Aorta (tissue), 5 donors: ENCODE results near the gene CTRL. TPM values are rescaled to one million over a fixed set of nuclear protein-coding genes. Genes with fewer than 3 reads are reported as not detected.

Experiments
- ATAC-seq: fragments of 200-7000 bp; cut with Tn5 transposase; one replicate; pipeline ENCODE4 v1.9.1; 2022; ENCODE audit warnings: moderate library complexity; ENCODE audit not compliant: low FRiP score
- DNase-seq, 2 donors: peaks; one replicate each; pipeline ENCODE4 v3.0.0-alpha.2; 2020
- H3K27ac ChIP-seq, 2 donors: one replicate each; pipeline ENCODE4 v1.5.1; 2013; ENCODE audit warnings: low read length in 2 of 2, mild to moderate bottlenecking in 2 of 2, moderate library complexity in 2 of 2, control low read depth in 1 of 2, inconsistent platforms in 1 of 2, low read depth in 1 of 2
- H3K27me3 ChIP-seq, 2 donors: one replicate each; pipeline ENCODE4 v1.6.1; 2013; ENCODE audit warnings: control low read depth in 1 of 2, low read length in 1 of 2, mild to moderate bottlenecking in 1 of 2, moderate library complexity in 1 of 2; ENCODE audit not compliant: insufficient read depth in 2 of 2, control insufficient read depth in 1 of 2
- H3K36me3 ChIP-seq, 2 donors: one replicate each; pipeline ENCODE4 v1.6.1; 2013; ENCODE audit warnings: control low read depth in 1 of 2, low read length in 1 of 2, mild to moderate bottlenecking in 1 of 2; ENCODE audit not compliant: insufficient read depth in 2 of 2, control insufficient read depth in 1 of 2
- H3K4me1 ChIP-seq, 2 donors: one replicate each; pipeline ENCODE4 v1.6.1; 2013; ENCODE audit warnings: low read length in 2 of 2, control low read depth in 1 of 2, mild to moderate bottlenecking in 1 of 2, moderate library complexity in 1 of 2; ENCODE audit not compliant: insufficient read depth in 2 of 2, control insufficient read depth in 1 of 2
- H3K4me3 ChIP-seq, 2 donors: one replicate each; pipeline ENCODE4 v1.5.1; 2013; ENCODE audit warnings: low read length in 2 of 2, control low read depth in 1 of 2, mild to moderate bottlenecking in 1 of 2
- H3K9me3 ChIP-seq: one replicate; pipeline ENCODE4 v1.6.1; 2013; ENCODE audit warnings: mild to moderate bottlenecking, low read length; ENCODE audit not compliant: control insufficient read depth
- WGBS, 2 donors: extraction: QIAGEN DNeasy Blood & Tissue Kit; methylation state at CpG; one replicate each; pipeline ENCODE4 v1.1.7; 2013; 5-methylcytosine and 5-hydroxymethylcytosine counted together
- intact Hi-C, 2 donors: fragments of 100-400 bp; cut with DNase I; formaldehyde crosslinking; loops; one replicate each; pipeline versions ENCODE4 v1.14.2 to v1.15.0; 2022
- polyA plus RNA-seq, 2 donors: library from polyadenylated mRNA; stranded (reverse); fragments of 200-250 nt; gene quantifications; one replicate each; pipeline ENCODE4 v1.2.3, GENCODE V29; 2013
- total RNA-seq, 2 donors: library from RNA; stranded (reverse); fragmentation: NEBNext Ultra II Directional; extraction: Animal tissue kit (Norgen Biotek cat#: 25700); gene quantifications; one replicate each; pipeline ENCODE4 v1.2.1, GENCODE V29; 2021
- donor health status: healthy with polysubstance abuse.
- donor health status: Bipolar disorder and iron deficiency.
- donor health status: DM: no; HTN: no; CAD: no.
- donor health status: DM: no; HTN: no; CAD: no.
- donor health status: DM: yes; HTN: yes; CAD: no.

CTRL gene
- total and polyA plus RNA-seq, 4 donors = 0.84 to 3.5 (median 0.90) TPM; not detected in 1

DNA sequence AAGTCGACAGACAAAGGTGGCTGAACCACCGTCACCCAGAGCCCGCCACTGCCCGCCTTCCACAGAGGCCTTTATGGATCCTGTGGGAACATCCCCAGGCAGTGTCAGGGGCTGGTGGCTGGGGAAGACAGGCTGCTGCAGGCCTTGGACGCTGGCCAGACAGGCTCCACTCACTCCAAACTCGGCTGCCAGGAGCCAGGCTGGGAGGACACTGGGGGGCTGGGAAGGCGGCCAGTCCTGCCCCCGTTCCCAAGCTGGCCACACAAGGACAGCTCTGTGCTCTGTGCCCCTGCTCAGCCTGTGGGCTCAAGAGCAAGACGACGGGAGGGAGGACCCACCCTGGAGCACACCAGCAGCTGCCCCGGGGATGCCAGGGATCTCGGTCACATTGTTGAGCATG, 19.8 kb upstream of the CTRL start:
- H3K27ac ChIP-seq = peak overlapping the region in 1 of 2 donors; percentile 29
- peak in 1 of 2 donors; percentile 75 for DNase-seq
- no peaks in the 10 kb centered on the region for H3K27me3 ChIP-seq
- intact Hi-C loops = no loop called here
- no peak overlapping the region for H3K4me3 ChIP-seq
- H3K9me3 ChIP-seq = no peaks in the 10 kb centered on the region
- peaks cover 4 to 31% of the 10 kb centered on the region in 2 donors for H3K36me3 ChIP-seq
- H3K4me1 ChIP-seq = no peaks in the 10 kb centered on the region
- 32 to 41% methylated on average over 10 to 12 of the region's 12 CpGs for WGBS, 2 donors
- ATAC-seq = peak; percentile 45

- 84 to 86% methylated on average over 14 to 16 of the region's 16 CpGs for WGBS, 2 donors
- Histone ChIP-seq H3K27ac (no peak overlapping the region), H3K4me1 (no peaks in the 10 kb centered on the region), H3K36me3 (peaks cover 4 to 40% of the 10 kb centered on the region in 2 donors), H3K9me3 (no peaks in the 10 kb centered on the region), H3K4me3 (no peak overlapping the region), H3K27me3 (no peaks in the 10 kb centered on the region)
- intact Hi-C loops = no loop called here
- DNase-seq (no peak), ATAC-seq (no peak)
Measured at GRCh38 chr16:67950335-67950843, 18.7 kb upstream of the CTRL start.

DNA sequence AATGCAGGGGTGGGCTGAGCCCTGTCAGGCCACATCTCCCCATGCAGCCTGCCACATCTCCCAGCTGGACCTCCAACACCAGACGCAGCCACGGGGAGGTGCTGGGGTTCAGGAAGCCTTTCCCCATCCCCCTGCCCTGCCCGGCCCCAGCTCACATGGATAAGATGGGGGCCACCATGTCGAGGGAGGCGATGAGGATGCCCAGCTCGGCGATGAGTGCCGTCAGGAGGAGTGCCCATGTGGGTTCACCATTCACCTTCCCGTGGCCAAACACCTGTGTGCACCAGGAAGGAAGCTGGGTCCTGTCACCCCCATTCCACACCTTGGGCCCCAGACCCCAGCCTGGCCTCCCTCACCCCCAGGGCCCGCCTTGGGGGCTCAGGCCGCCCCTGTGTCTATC, 18.0 kb upstream of the CTRL start:
- DNase-seq = no peak
- H3K36me3 ChIP-seq = peaks cover 4 to 40% of the 10 kb centered on the region in 2 donors
- 85% methylated on average over 11 of the region's 11 CpGs for WGBS, 2 donors
- no peaks in the 10 kb centered on the region for H3K4me1 ChIP-seq
- H3K4me3 ChIP-seq = no peak overlapping the region
- H3K9me3 ChIP-seq = no peaks in the 10 kb centered on the region
- no peak overlapping the region for H3K27ac ChIP-seq
- no peak for ATAC-seq
- no peaks in the 10 kb centered on the region for H3K27me3 ChIP-seq
- intact Hi-C loops = no loop called here

GRCh38 chr16:67948015-67948414, 16.4 kb upstream of the CTRL start:
- Histone ChIP-seq H3K4me3 (no peak overlapping the region), H3K36me3 (peaks cover 4 to 37% of the 10 kb centered on the region in 2 donors), H3K27ac (no peak overlapping the region), H3K4me1 (no peaks in the 10 kb centered on the region), H3K27me3 (no peaks in the 10 kb centered on the region), H3K9me3 (no peaks in the 10 kb centered on the region)
- DNase-seq (no peak), ATAC-seq (no peak)
- intact Hi-C loops = no loop called here
- whole genome bisulfite sequencing, 2 donors = 90 to 91% methylated on average over 15 of the region's 15 CpGs

DNA sequence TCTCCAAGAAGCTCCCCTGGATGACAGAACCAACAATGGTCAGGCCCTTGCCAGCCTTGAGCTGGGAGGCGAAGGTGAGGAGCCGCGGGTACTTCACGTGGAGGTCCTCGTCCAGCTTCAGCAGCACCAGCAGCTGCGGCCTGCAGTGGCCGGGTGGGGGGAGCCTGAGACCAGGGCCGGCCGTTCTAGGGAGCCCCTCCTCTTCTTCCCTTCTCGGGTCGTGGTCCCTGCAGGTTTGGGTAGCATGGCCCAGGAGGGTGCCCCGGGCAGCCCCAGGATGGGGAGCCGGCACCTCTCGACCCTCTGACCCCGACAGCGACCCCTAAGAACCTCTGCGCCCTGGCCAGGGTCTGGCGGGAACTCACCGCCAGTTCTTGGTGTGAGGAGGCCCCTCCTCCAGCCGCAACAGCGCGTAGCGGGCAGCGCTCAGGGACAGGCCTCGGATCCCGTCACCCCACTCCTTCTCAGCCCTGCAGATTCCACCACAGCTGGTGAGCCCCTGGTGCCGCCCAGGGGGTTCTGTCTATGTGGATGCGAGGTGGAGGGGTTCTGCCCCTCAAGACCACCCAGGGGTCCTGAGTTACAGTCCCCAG, 15.4 kb upstream of the CTRL start:
- Histone ChIP-seq H3K27me3 (no peaks in the 10 kb centered on the region), H3K9me3 (no peaks in the 10 kb centered on the region), H3K27ac (no peak overlapping the region), H3K36me3 (peaks cover 4 to 41% of the 10 kb centered on the region in 2 donors), H3K4me1 (no peaks in the 10 kb centered on the region), H3K4me3 (no peak overlapping the region)
- no peak for ATAC-seq
- 87 to 90% methylated on average over 27 to 28 of the region's 28 CpGs for WGBS, 2 donors
- no peak for DNase-seq
- intact Hi-C loops = no loop called here

DNA sequence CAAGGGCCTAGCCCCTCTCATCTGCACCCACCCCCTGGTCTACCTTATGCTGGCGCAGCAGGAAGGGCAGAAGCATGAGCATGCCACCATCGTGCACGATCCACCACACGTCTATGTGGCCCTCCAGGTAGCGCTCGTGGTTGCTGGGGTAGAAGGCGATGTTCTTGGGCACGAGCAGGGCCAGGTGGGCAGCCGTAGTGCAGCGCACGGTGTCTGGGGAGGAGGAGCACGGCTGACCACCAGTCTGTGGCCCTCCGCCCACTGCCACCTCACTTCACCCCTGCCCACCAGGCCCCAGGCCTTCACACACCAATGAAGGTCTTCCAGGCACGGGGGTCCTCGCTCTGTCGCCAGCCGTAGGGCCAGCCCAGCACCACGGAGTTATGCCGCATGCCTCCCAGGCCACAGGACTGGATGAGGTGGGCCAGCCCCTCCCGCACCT, 14.5 kb upstream of the CTRL start:
- Histone ChIP-seq H3K27ac (no peak overlapping the region), H3K27me3 (no peaks in the 10 kb centered on the region), H3K36me3 (peaks cover 4 to 36% of the 10 kb centered on the region in 2 donors), H3K4me3 (no peak overlapping the region), H3K4me1 (no peaks in the 10 kb centered on the region), H3K9me3 (no peaks in the 10 kb centered on the region)
- peak in 1 of 2 donors; percentile 75 for DNase-seq
- intact Hi-C loops = no loop called here
- ATAC-seq = no peak
- WGBS, 2 donors = 88 to 91% methylated on average over 18 to 20 of the region's 20 CpGs

DNA sequence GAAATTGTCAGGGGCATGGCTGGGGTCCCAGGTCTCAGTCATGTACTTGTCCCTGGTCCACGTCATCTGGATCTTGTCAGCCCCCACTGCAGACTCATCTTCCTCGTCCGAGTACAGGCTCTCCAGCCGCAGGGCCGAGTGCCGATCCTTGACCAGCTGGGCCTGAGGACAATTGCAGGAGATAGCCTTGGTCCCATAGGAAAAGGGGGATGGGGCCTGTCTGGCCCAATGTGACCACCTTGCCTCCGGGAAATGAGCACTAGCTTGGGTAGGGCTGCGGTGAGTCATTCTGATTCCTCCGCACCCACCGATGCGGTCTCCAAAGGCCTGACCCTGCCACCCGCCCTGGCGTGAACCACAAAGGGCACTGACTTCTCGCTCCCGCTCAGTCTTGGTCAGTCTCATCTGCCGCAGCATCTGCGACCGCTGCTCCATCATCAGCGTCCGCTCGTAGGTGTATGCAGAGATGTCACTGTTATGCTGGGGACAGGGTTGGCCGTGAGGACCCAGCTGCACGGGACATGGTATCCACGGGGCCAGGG, 13.8 kb upstream of the CTRL start:
- Histone ChIP-seq H3K4me3 (no peak overlapping the region), H3K36me3 (peaks cover 4 to 36% of the 10 kb centered on the region in 2 donors), H3K27ac (no peak overlapping the region), H3K9me3 (no peaks in the 10 kb centered on the region), H3K4me1 (no peaks in the 10 kb centered on the region), H3K27me3 (no peaks in the 10 kb centered on the region)
- no peak for ATAC-seq
- intact Hi-C loops = no loop called here
- 88 to 89% methylated on average over 24 of the region's 24 CpGs for WGBS, 2 donors
- no peak for DNase-seq

- DNase-seq (no peak), ATAC-seq (peak; percentile 1)
- peak overlapping the region in 1 of 2 donors; percentile 30 for H3K27ac ChIP-seq
- 85 to 90% methylated on average over 24 of the region's 24 CpGs for WGBS, 2 donors
- no peaks in the 10 kb centered on the region for H3K9me3 ChIP-seq
- peaks cover 4 to 32% of the 10 kb centered on the region in 2 donors for H3K36me3 ChIP-seq
- no peaks in the 10 kb centered on the region for H3K4me1 ChIP-seq
- no peaks in the 10 kb centered on the region for H3K27me3 ChIP-seq
- no peak overlapping the region for H3K4me3 ChIP-seq
- intact Hi-C loops = no loop called here
Measured at GRCh38 chr16:67944690-67945391, 13.2 kb upstream of the CTRL start.
